Keratinocyte (primary cell): ENCODE results near the gene ZCCHC3. TPM values are rescaled to one million over a fixed set of nuclear protein-coding genes. Genes with fewer than 3 reads are reported as not detected.

Experiments used
- DNase-seq: peaks from one replicate; pipeline ENCODE4 v3.0.0-alpha.2; 2011; ENCODE audit warnings: low read depth, missing footprints, low spot score
- FAIRE-seq: peaks from 2 replicates; lab custom pipeline; 2011; peaks lifted over from hg19 to GRCh38; lab: Jason Lieb, UNC
- H2AFZ ChIP-seq: 2 replicates; pipeline ENCODE4 v1.6.0; 2012; ENCODE audit warnings: low read length, control low read depth, inconsistent platforms; ENCODE audit not compliant: control insufficient read depth
- H3K27ac ChIP-seq: 2 replicates; pipeline ENCODE4 v1.5.1; 2011; ENCODE audit warnings: low read length; ENCODE audit not compliant: control insufficient read depth, insufficient read depth
- H3K27me3 ChIP-seq: 3 replicates; pipeline ENCODE4 v1.6.0; 2011; ENCODE audit warnings: low read length; ENCODE audit not compliant: control insufficient read depth, insufficient read depth; ENCODE audit errors: extremely low read depth
- H3K36me3 ChIP-seq, 2 experiments: 2 replicates in 1 of 2; 3 replicates in 1 of 2; pipeline ENCODE4 v1.5.1; 2011; ENCODE audit warnings: low read length in 2 of 2, mild to moderate bottlenecking in 1 of 2; ENCODE audit not compliant: control insufficient read depth in 2 of 2, insufficient read depth in 2 of 2; ENCODE audit errors: extremely low read depth in 1 of 2
- H3K4me1 ChIP-seq: 3 replicates; pipeline ENCODE4 v1.5.1; 2011; ENCODE audit warnings: low read length; ENCODE audit not compliant: control insufficient read depth, insufficient read depth; ENCODE audit errors: extremely low read depth
- H3K4me2 ChIP-seq: 3 replicates; pipeline ENCODE4 v1.6.0; 2011; ENCODE audit warnings: low read depth, low read length; ENCODE audit not compliant: control insufficient read depth, insufficient read depth; ENCODE audit errors: extremely low read depth
- H3K4me3 ChIP-seq, 3 experiments: fragments of 200-600 bp in 1 of 3; sonication (generic) in 1 of 3; 2 replicates in 2 of 3; 3 replicates in 1 of 3; pipeline ENCODE4 v1.5.1; 2011 to 2016; ENCODE audit warnings: low read length in 3 of 3, mild to moderate bottlenecking in 3 of 3, control low read depth in 2 of 3, inconsistent platforms in 1 of 3, low read depth in 1 of 3, mixed read lengths in 1 of 3, mixed run types in 1 of 3, moderate library complexity in 1 of 3; ENCODE audit not compliant: control insufficient read depth in 2 of 3, insufficient read depth in 2 of 3; ENCODE audit errors: extremely low read depth in 1 of 3
- H3K79me2 ChIP-seq: 2 replicates; pipeline ENCODE4 v1.6.0; 2012; ENCODE audit warnings: low read length; ENCODE audit not compliant: control insufficient read depth, insufficient read depth
- H3K9ac ChIP-seq: 3 replicates; pipeline ENCODE4 v1.6.0; 2011; ENCODE audit warnings: low read length; ENCODE audit not compliant: control insufficient read depth, insufficient read depth; ENCODE audit errors: extremely low read depth
- H3K9me1 ChIP-seq: 3 replicates; pipeline ENCODE4 v1.6.0; 2011; ENCODE audit warnings: low read length; ENCODE audit not compliant: control insufficient read depth, insufficient read depth; ENCODE audit errors: extremely low read depth
- H3K9me3 ChIP-seq: 2 replicates; pipeline ENCODE4 v1.5.1; 2012; ENCODE audit warnings: low read depth, low read length; ENCODE audit not compliant: control insufficient read depth
- H4K20me1 ChIP-seq: 3 replicates; pipeline ENCODE4 v1.6.0; 2011; ENCODE audit warnings: low read length; ENCODE audit not compliant: control insufficient read depth, insufficient read depth; ENCODE audit errors: extremely low read depth
- EZH2 ChIP-seq: IDR thresholded peaks from one replicate; pipeline ENCODE4 v1.6.1; 2012; ENCODE audit warnings: inconsistent platforms, mild to moderate bottlenecking, low read length, moderate library complexity
- dilution Hi-C: fragments of 300-500 bp; cut with MboI; formaldehyde crosslinking; loops from one replicate; pipeline ENCODE4 v1.7.0; 2020; ENCODE audit warnings: low sequenced_read_pairs; ENCODE audit not compliant: extremely low pct_ligation_motif_present
- polyA plus RNA-seq, 5 experiments: library from polyadenylated mRNA; depleted of rRNA in 3 of 5; stranded (reverse) in 3 of 5; stranded (forward) in 1 of 5; unstranded in 1 of 5; fragments of >200 nt; gene quantifications; 1 replicate in 1 of 5; 2 replicates in 3 of 5; 3 replicates in 1 of 5; pipeline versions ENCODE4 v1.2.1 to v1.2.3, GENCODE V29; 2011 to 2012; ENCODE audit warnings: missing spikeins in 2 of 5, low read depth in 1 of 5, low replicate concordance in 1 of 5
- TF ChIP-seq, protein P1 (sequence below), 3 experiments: IDR thresholded peaks in 1 of 3; conservative IDR thresholded peaks in 1 of 3; optimal IDR thresholded peaks in 1 of 3; 2 replicates in 2 of 3; 3 replicates in 1 of 3; pipeline versions ENCODE3 to v1.5.1; 2011; ENCODE audit warnings: low read length in 3 of 3, mild to moderate bottlenecking in 3 of 3, moderate library complexity in 2 of 3, control low read depth in 1 of 3, inconsistent platforms in 1 of 3; ENCODE audit not compliant: insufficient read depth in 2 of 3; ENCODE audit errors: extremely low read depth in 1 of 3

ZCCHC3 gene
- polyA plus RNA-seq, 1 donor (not counting 4 experiments of a cell fraction or from before 2014, with no cell fraction given): 5.7 TPM

DNA sequence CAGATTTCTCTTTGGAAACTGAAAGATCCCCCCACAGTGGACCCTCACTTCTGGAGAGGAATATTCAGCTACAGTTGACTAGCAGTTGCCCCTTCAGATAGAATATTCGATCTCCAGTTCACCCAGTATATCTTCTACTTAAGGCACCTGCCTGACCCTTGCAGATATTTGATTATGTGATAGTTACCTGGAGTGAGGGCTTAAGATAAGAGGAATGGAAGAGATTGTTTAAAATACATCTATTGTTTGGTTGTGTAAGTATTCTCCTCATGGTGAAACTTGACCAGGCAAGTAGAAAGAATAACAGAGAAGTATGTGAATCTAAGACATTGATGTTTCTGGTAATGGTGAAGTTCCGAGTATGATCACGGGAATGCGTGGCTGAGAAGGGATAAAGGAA lies 1.6 kb upstream of the ZCCHC3 start:
- no peaks in the 10 kb centered on the region for H3K27me3 ChIP-seq
- TF ChIP-seq, protein P1, sequence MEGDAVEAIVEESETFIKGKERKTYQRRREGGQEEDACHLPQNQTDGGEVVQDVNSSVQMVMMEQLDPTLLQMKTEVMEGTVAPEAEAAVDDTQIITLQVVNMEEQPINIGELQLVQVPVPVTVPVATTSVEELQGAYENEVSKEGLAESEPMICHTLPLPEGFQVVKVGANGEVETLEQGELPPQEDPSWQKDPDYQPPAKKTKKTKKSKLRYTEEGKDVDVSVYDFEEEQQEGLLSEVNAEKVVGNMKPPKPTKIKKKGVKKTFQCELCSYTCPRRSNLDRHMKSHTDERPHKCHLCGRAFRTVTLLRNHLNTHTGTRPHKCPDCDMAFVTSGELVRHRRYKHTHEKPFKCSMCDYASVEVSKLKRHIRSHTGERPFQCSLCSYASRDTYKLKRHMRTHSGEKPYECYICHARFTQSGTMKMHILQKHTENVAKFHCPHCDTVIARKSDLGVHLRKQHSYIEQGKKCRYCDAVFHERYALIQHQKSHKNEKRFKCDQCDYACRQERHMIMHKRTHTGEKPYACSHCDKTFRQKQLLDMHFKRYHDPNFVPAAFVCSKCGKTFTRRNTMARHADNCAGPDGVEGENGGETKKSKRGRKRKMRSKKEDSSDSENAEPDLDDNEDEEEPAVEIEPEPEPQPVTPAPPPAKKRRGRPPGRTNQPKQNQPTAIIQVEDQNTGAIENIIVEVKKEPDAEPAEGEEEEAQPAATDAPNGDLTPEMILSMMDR (optimal IDR thresholded peaks at IDR 0.05 in 1 of 3, IDR thresholded peaks at IDR 0.05 in 1 of 3, conservative IDR thresholded peaks at IDR 0.05 in 1 of 3; ENCODE audit: extremely low read depth in 1 of 3, insufficient read depth in 2 of 3, low read length in 3 of 3): no peak
- TF ChIP-seq EZH2: no peak
- DNase-seq (no peak), FAIRE-seq (no peak)
- H4K20me1 ChIP-seq: no peaks in the 10 kb centered on the region
- H3K79me2 ChIP-seq: peaks cover 19% of the 10 kb centered on the region
- H3K9me1 ChIP-seq: no peaks in the 10 kb centered on the region
- no peaks in the 10 kb centered on the region for H3K36me3 ChIP-seq
- no peaks in the 10 kb centered on the region for H3K9me3 ChIP-seq
- H3K9ac ChIP-seq: no peak overlapping the region
- H3K4me3 ChIP-seq: no peak overlapping the region
- H3K27ac ChIP-seq: no peak overlapping the region
- dilution Hi-C loops: no loop called here
- no peak overlapping the region for H2AFZ ChIP-seq
- no peak overlapping the region for H3K4me2 ChIP-seq
- H3K4me1 ChIP-seq: peaks cover 24% of the 10 kb centered on the region

DNA sequence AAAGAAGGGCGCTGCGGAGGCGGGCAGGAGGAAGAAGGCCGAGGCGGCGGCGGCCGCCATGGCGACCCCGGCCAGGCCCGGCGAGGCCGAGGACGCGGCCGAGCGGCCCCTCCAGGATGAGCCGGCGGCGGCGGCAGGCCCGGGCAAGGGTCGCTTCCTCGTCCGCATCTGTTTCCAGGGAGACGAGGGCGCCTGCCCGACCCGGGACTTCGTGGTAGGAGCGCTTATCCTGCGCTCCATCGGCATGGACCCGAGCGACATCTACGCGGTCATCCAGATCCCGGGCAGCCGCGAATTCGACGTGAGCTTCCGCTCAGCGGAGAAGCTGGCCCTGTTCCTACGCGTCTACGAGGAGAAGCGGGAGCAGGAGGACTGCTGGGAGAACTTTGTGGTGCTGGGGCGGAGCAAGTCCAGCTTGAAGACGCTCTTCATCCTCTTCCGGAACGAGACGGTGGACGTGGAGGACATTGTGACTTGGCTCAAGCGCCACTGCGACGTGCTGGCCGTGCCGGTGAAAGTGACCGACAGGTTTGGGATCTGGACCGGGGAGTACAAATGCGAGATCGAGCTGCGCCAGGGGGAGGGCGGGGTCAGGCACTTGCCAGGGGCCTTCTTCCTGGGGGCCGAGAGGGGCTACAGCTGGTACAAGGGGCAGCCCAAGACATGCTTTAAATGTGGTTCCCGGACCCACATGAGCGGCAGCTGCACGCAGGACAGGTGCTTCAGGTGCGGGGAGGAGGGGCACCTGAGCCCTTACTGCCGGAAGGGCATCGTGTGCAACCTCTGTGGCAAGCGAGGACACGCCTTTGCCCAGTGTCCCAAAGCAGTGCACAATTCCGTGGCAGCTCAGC lies 780 bp downstream of the ZCCHC3 start:
- Histone ChIP-seq H2AFZ (peak overlapping the region; percentile 22), H3K79me2 (peaks cover 19% of the 10 kb centered on the region), H3K4me1 (peaks cover 35% of the 10 kb centered on the region), H4K20me1 (no peaks in the 10 kb centered on the region), H3K27me3 (no peaks in the 10 kb centered on the region), H3K36me3 (no peaks in the 10 kb centered on the region), H3K9me3 (no peaks in the 10 kb centered on the region), H3K27ac (peak overlapping the region; percentile 76), H3K9ac (peak overlapping the region; percentile 88), H3K4me2 (peak overlapping the region; percentile 89), H3K9me1 (no peaks in the 10 kb centered on the region), H3K4me3 (peak overlapping the region; percentile 61 to 73 (median 71))
- TF ChIP-seq, protein P1 (optimal IDR thresholded peaks at IDR 0.05 in 1 of 3, IDR thresholded peaks at IDR 0.05 in 1 of 3, conservative IDR thresholded peaks at IDR 0.05 in 1 of 3; ENCODE audit: extremely low read depth in 1 of 3, insufficient read depth in 2 of 3, low read length in 3 of 3): no peak
- TF ChIP-seq EZH2: no peak
- DNase-seq (no peak), FAIRE-seq (no peak)
- dilution Hi-C loops: no loop called here
